H1 (cell line): ENCODE results near the gene DOC2A. TPM values are rescaled to one million over a fixed set of nuclear protein-coding genes. Genes with fewer than 3 reads are reported as not detected.
"Not testable (repeated sequence)": the region's sequence is repeated elsewhere in the genome, so short reads cannot be mapped to it uniquely, and the experiment has no call there.

Source experiments
- CTCF ChIA-PET: fragments of 300-600 bp; sonication (Branson Sonifier 250); formaldehyde crosslinking; loops from one replicate; lab custom pipeline; 2021; ENCODE audit not compliant: partially characterized antibody; lab: Charles Lee
- POLR2A ChIA-PET: fragments of 300-600 bp; sonication (Branson Sonifier 250); formaldehyde crosslinking; loops from one replicate; lab custom pipeline; 2021; ENCODE audit warnings: inconsistent platforms; ENCODE audit not compliant: partially characterized antibody; lab: Charles Lee
- DNase-seq, 2 experiments: peaks; one replicate each; pipeline versions ENCODE4 v3.0.0 to v3.0.0-alpha.2; 2010 to 2022; ENCODE audit warnings: low spot score in 2 of 2, low read depth in 1 of 2, mixed read lengths in 1 of 2
- FAIRE-seq: peaks from 2 replicates; lab custom pipeline; 2011; peaks lifted over from hg19 to GRCh38; lab: Jason Lieb, UNC
- H2AFZ ChIP-seq: 2 replicates; pipeline ENCODE4 v1.8.1; 2012; ENCODE audit warnings: low read length, inconsistent platforms
- H2AK5ac ChIP-seq: 2 replicates; pipeline ENCODE4 v1.6.1; 2013; ENCODE audit warnings: low read depth, low read length
- H2BK120ac ChIP-seq: replicated peaks from 2 replicates; pipeline ENCODE3; 2013; ENCODE audit warnings: low read depth, low read length, inconsistent platforms
- H2BK12ac ChIP-seq: 2 replicates; pipeline ENCODE4 v1.6.1; 2013; ENCODE audit warnings: low read depth, low read length
- H2BK15ac ChIP-seq: 2 replicates; pipeline ENCODE4 v1.6.1; 2013; ENCODE audit warnings: low read length
- H2BK20ac ChIP-seq: 2 replicates; pipeline ENCODE4 v1.6.1; 2013; ENCODE audit warnings: low read length
- H2BK5ac ChIP-seq: 2 replicates; pipeline ENCODE4 v1.6.1; 2013; ENCODE audit warnings: low read depth, low read length
- H3K14ac ChIP-seq: 2 replicates; pipeline ENCODE4 v1.6.1; 2013; ENCODE audit warnings: inconsistent platforms; ENCODE audit not compliant: insufficient read length
- H3K18ac ChIP-seq: 2 replicates; pipeline ENCODE4 v1.6.1; 2013; ENCODE audit warnings: low read length; ENCODE audit errors: extremely low read depth
- H3K23ac ChIP-seq: 2 replicates; pipeline ENCODE4 v1.6.1; 2013; ENCODE audit warnings: inconsistent platforms; ENCODE audit not compliant: insufficient read length
- H3K23me2 ChIP-seq: 2 replicates; pipeline ENCODE4 v1.6.1; 2013; ENCODE audit warnings: low read depth, low read length
- H3K27ac ChIP-seq: 2 replicates; pipeline ENCODE4 v1.6.1; 2011; ENCODE audit warnings: low read depth, low read length, inconsistent platforms
- H3K27me3 ChIP-seq, 4 experiments: replicated peaks in 1 of 4; 1 replicate in 1 of 4; 2 replicates in 3 of 4; pipeline versions ENCODE4 v1.6.1 to v1.8.1; 2011 to 2013; ENCODE audit warnings: low read length in 3 of 4, mild to moderate bottlenecking in 3 of 4, inconsistent platforms in 2 of 4, mixed read lengths in 2 of 4, moderate library complexity in 1 of 4; ENCODE audit not compliant: control insufficient read depth in 3 of 4, insufficient read depth in 3 of 4; ENCODE audit errors: extremely low read depth in 1 of 4
- H3K36me3 ChIP-seq, 4 experiments: 2 replicates each; pipeline versions ENCODE4 v1.6.1 to v1.8.1; 2011 to 2013; ENCODE audit warnings: mild to moderate bottlenecking in 4 of 4, low read length in 3 of 4, moderate library complexity in 2 of 4, control low read depth in 1 of 4, inconsistent platforms in 1 of 4; ENCODE audit not compliant: insufficient read depth in 4 of 4, control insufficient read depth in 2 of 4
- H3K4ac ChIP-seq: replicated peaks from 2 replicates; pipeline ENCODE3; 2013; ENCODE audit warnings: low read length, low read depth, mixed read lengths, inconsistent platforms; ENCODE audit not compliant: insufficient read length
- H3K4me1 ChIP-seq, 4 experiments: replicated peaks in 1 of 4; 1 replicate in 1 of 4; 2 replicates in 3 of 4; pipeline versions ENCODE4 v1.6.1 to v1.8.1; 2011 to 2013; ENCODE audit warnings: low read length in 3 of 4, inconsistent platforms in 2 of 4, mixed read lengths in 1 of 4; ENCODE audit not compliant: insufficient read depth in 4 of 4, control insufficient read depth in 3 of 4
- H3K4me2 ChIP-seq, 2 experiments: 2 replicates each; pipeline versions ENCODE4 v1.6.1 to v1.8.1; 2011 to 2013; ENCODE audit warnings: low read depth in 2 of 2, low read length in 2 of 2, control low read depth in 1 of 2, inconsistent platforms in 1 of 2, mild to moderate bottlenecking in 1 of 2; ENCODE audit not compliant: insufficient read depth in 1 of 2
- H3K4me3 ChIP-seq, 4 experiments: fragments of 200-600, 300-600 bp in 1 of 4; sonication (generic), shearing (Covaris generic), sonication (Bioruptor Twin) in 1 of 4; 2 replicates each; pipeline versions ENCODE4 v1.5.1 to v1.8.1; 2011 to 2016; ENCODE audit warnings: low read length in 4 of 4, low read depth in 3 of 4, control low read depth in 2 of 4, inconsistent platforms in 2 of 4, mild to moderate bottlenecking in 2 of 4, mixed read lengths in 1 of 4, moderate library complexity in 1 of 4; ENCODE audit not compliant: insufficient read depth in 2 of 4; ENCODE audit errors: extremely low read depth in 1 of 4
- H3K56ac ChIP-seq: replicated peaks from 2 replicates; pipeline ENCODE3; 2013; ENCODE audit warnings: low read depth, mild to moderate bottlenecking, mixed read lengths, low read length, inconsistent platforms; ENCODE audit not compliant: insufficient read length
- H3K79me1 ChIP-seq: 2 replicates; pipeline ENCODE4 v1.6.1; 2013; ENCODE audit warnings: low read depth, low read length, control low read depth
- H3K79me2 ChIP-seq, 2 experiments: 2 replicates each; pipeline versions ENCODE4 v1.6.1 to v1.8.1; 2012 to 2013; ENCODE audit warnings: low read length in 2 of 2, mild to moderate bottlenecking in 2 of 2, inconsistent platforms in 1 of 2; ENCODE audit not compliant: insufficient read depth in 2 of 2, control insufficient read depth in 1 of 2
- H3K9ac ChIP-seq, 4 experiments: replicated peaks in 1 of 4; 1 replicate in 1 of 4; 2 replicates in 3 of 4; pipeline versions ENCODE4 v1.6.1 to v1.8.1; 2011 to 2013; ENCODE audit warnings: low read depth in 3 of 4, low read length in 3 of 4, control low read depth in 2 of 4, mild to moderate bottlenecking in 2 of 4, moderate library complexity in 2 of 4, inconsistent platforms in 1 of 4; ENCODE audit errors: extremely low read depth in 1 of 4
- H3K9me3 ChIP-seq, 2 experiments: 2 replicates each; pipeline versions ENCODE4 v1.6.1 to v1.8.1; 2012 to 2013; ENCODE audit warnings: mild to moderate bottlenecking in 2 of 2, moderate library complexity in 2 of 2, control low read depth in 1 of 2, inconsistent platforms in 1 of 2, low read depth in 1 of 2, low read length in 1 of 2, mixed read lengths in 1 of 2; ENCODE audit not compliant: insufficient read depth in 2 of 2
- H4K20me1 ChIP-seq, 2 experiments: replicated peaks in 1 of 2; 2 replicates each; pipeline versions ENCODE3 to v1.8.1; 2011 to 2013; ENCODE audit warnings: inconsistent platforms in 2 of 2, low read length in 2 of 2, mild to moderate bottlenecking in 1 of 2; ENCODE audit not compliant: insufficient read depth in 2 of 2, control insufficient read depth in 1 of 2
- H4K5ac ChIP-seq: 2 replicates; pipeline ENCODE4 v1.6.1; 2013; ENCODE audit warnings: low read length, low read depth, mixed read lengths, inconsistent platforms; ENCODE audit not compliant: insufficient read length
- H4K8ac ChIP-seq: 2 replicates; pipeline ENCODE4 v1.8.0; 2013; ENCODE audit warnings: mild to moderate bottlenecking, moderate library complexity, low read length, inconsistent platforms; ENCODE audit not compliant: insufficient read depth; ENCODE audit errors: extremely low read depth
- H4K91ac ChIP-seq: replicated peaks from 2 replicates; pipeline ENCODE3; 2013; ENCODE audit warnings: low read length, mixed read lengths, inconsistent platforms; ENCODE audit not compliant: insufficient read length
- EZH2 ChIP-seq: fragments of 200-600 bp; sonication (generic); IDR thresholded peaks from 2 replicates; pipeline ENCODE4 v1.7.1; 2012; ENCODE audit warnings: low read depth, mild to moderate bottlenecking, moderate library complexity, low read length, inconsistent platforms; ENCODE audit not compliant: severe bottlenecking
- HDAC2 ChIP-seq, 2 experiments: fragments of 300-600 bp in 1 of 2; sonication (generic) in 1 of 2; IDR thresholded peaks; 2 replicates each; pipeline ENCODE4 v1.6.1; 2011 to 2012; ENCODE audit warnings: low read depth in 2 of 2, low read length in 2 of 2, mild to moderate bottlenecking in 2 of 2, moderate library complexity in 2 of 2, borderline replicate concordance in 1 of 2, inconsistent platforms in 1 of 2
- JUN ChIP-seq: IDR thresholded peaks from 2 replicates; pipeline ENCODE4 v1.6.1; 2011; ENCODE audit warnings: low read depth, mild to moderate bottlenecking, improper control_type of control experiment, low read length
- POLR2AphosphoS5 ChIP-seq: IDR thresholded peaks from 2 replicates; pipeline ENCODE4 v1.6.1; 2011; ENCODE audit warnings: low read depth, low read length
- SAP30 ChIP-seq: fragments of 300-600 bp; sonication (generic); IDR thresholded peaks from 2 replicates; pipeline ENCODE4 v1.7.1; 2012; ENCODE audit warnings: low read length, moderate library complexity, mild to moderate bottlenecking, inconsistent platforms; ENCODE audit not compliant: insufficient read depth, insufficient replicate concordance
- SIRT6 ChIP-seq: IDR thresholded peaks from one replicate; pipeline ENCODE4 v1.7.1; 2012; ENCODE audit warnings: low read length, inconsistent platforms
- WGBS, 2 experiments: shearing (Covaris generic) in 1 of 2; methylation state at CpG; one replicate each; pipeline versions ENCODE4 v1.1.6 to v1.1.7; 2013 to 2015; ENCODE audit warnings: low lambda C conversion rate in 2 of 2, mixed read lengths in 2 of 2, inconsistent platforms in 1 of 2, low coverage in 1 of 2, missing lambda C conversion rate in 1 of 2; ENCODE audit not compliant: insufficient replicate concordance in 2 of 2, insufficient coverage in 1 of 2, insufficient read length in 1 of 2; ENCODE audit errors: extremely low coverage in 1 of 2, missing lambda C conversion rate in 1 of 2; 5-methylcytosine and 5-hydroxymethylcytosine counted together
- polyA plus RNA-seq, 7 experiments: library from polyadenylated mRNA; depleted of rRNA in 3 of 7; stranded (reverse) in 5 of 7; unstranded in 2 of 7; fragments of >200 nt in 5 of 7; fragments of 200-250 nt in 2 of 7; gene quantifications; 1 replicate in 5 of 7; 2 replicates in 1 of 7; 4 replicates in 1 of 7; pipeline versions ENCODE4 v1.2.1 to v1.2.3, GENCODE V29; 2011 to 2013; ENCODE audit warnings: missing spikeins in 2 of 7, mixed read lengths in 2 of 7
- total RNA-seq: library from RNA; stranded (reverse); fragmentation: NEBNext Ultra II Directional; extraction: Animal tissue kit (Norgen Biotek cat#: 25700); gene quantifications from 2 replicates; pipeline ENCODE4 v1.2.1, GENCODE V29; 2021
- TF ChIP-seq, protein P1 (sequence below): IDR thresholded peaks from 2 replicates; pipeline ENCODE4 v1.6.1; 2012; ENCODE audit warnings: inconsistent platforms

DOC2A gene
- total and polyA plus RNA-seq, 2 of the 8 experiments (the other 6 are each of a cell fraction or from before 2014, with no cell fraction given) = 13.9 to 20.7 TPM

DNA sequence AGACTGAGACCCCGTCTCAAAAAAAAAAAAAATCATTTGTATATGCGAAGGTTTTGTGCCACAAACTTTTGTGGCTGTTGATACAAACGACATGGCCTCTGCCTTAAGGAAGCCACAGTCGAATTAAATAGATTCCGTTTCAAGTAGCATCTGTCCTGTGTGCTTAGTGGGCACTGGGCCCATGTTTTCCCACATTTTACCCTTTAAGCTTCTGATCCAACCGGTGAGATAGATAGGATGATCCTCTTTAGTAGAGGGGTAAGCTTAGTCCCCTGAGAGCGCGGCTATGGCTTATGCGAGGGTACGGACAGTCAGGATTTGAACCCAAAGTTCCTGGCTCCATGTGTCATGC, 49.7 kb downstream of the DOC2A start (continued):
- TF ChIP-seq HDAC2 (IDR thresholded peaks at IDR 0.05; ENCODE audit: borderline replicate concordance in 1 of 2, low read depth in 2 of 2, low read length in 2 of 2) = no peak
- no peak for TF ChIP-seq JUN
- no peak for TF ChIP-seq SAP30
- TF ChIP-seq, protein P1, sequence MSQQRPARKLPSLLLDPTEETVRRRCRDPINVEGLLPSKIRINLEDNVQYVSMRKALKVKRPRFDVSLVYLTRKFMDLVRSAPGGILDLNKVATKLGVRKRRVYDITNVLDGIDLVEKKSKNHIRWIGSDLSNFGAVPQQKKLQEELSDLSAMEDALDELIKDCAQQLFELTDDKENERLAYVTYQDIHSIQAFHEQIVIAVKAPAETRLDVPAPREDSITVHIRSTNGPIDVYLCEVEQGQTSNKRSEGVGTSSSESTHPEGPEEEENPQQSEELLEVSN = no peak
- TF ChIP-seq POLR2AphosphoS5 = no peak
- TF ChIP-seq SIRT6 = no peak
- no peak for TF ChIP-seq EZH2

DNA sequence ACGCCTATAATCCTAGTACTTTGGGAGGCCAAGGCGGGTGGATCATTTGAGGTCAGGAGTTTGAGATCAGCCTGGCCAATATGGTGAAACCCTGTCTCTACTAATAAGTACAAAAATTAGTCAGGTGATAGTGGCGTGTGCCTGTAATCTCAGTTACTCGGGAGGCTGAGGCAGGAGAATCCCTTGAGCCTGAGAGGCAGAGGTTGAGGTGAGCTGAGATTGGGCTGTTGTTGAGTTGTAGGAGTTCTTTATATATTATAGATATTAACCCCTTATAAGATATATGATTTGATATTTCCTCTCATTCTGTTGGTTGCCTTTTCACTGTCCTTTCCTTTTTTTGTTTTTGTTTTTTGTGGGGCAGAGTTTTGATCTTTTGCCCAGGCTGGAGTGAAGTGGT, 51.0 kb downstream of the DOC2A start:
- H3K4me3 ChIP-seq, H2BK5ac ChIP-seq, H3K27ac ChIP-seq, H2AK5ac ChIP-seq, H3K27me3 ChIP-seq, FAIRE-seq, H4K91ac ChIP-seq, H3K79me2 ChIP-seq, H3K14ac ChIP-seq, H4K8ac ChIP-seq, H3K23ac ChIP-seq, H3K79me1 ChIP-seq, H2BK20ac ChIP-seq, H2BK15ac ChIP-seq, H2BK12ac ChIP-seq, H3K36me3 ChIP-seq, DNase-seq, H3K9ac ChIP-seq, H2AFZ ChIP-seq, H4K20me1 ChIP-seq, H3K18ac ChIP-seq, H3K4me1 ChIP-seq, H3K4me2 ChIP-seq, H3K9me3 ChIP-seq, H4K5ac ChIP-seq, H3K4ac ChIP-seq, H3K56ac ChIP-seq, H2BK120ac ChIP-seq: not testable (repeated sequence)
- 86% methylated on average over 4 of the region's 4 CpGs; no CpG with 5 or more reads in 1 of the 2 experiments for WGBS, 2 experiments
- ChIA-PET CTCF (interaction anchor here (1.5 to 2.5 kb wide), 2 partner anchors 17 to 48 kb away, joined by 5 to 16 read pairs; no protein-coding TSS in a partner anchor), POLR2A (interaction anchor here (0.6 to 3.6 kb wide), 2 partner anchors 13 to 58 kb away, joined by 3 to 33 read pairs; partner anchors contain the start of gene TAOK2)
- peaks cover 12% of the 10 kb centered on the region for H3K23me2 ChIP-seq
